Stimulated activated naive CD8-positive, alpha-beta T cell treated with anti-CD3 and anti-CD28 coated beads, Interleukin-15, amount 100 ng/mL, for 72 hours (primary cell): ENCODE results near the gene RBBP8NL.
A peak's percentile ranks its signal among the peaks of the same experiment; 100 is the strongest.
"Not testable (repeated sequence)": the region's sequence is repeated elsewhere in the genome, so short reads cannot be mapped to it uniquely, and the experiment has no call there.

ENCODE experiments used
- ATAC-seq: fragments of 150-1000 bp; cut with Tn5 transposase; 2 replicates; pipeline ENCODE4 v1.10.0; 2021; ENCODE audit warnings: mild to moderate bottlenecking, moderate library complexity
- DNase-seq, 2 donors: peaks; one replicate each; pipeline ENCODE4 v3.0.0; 2021 to 2022
- H3K27ac Mint-ChIP-seq, 2 donors: one replicate each; pipeline ENCODE4 v1.8.0; 2022; ENCODE audit warnings: mild to moderate bottlenecking in 2 of 2, mixed read lengths in 2 of 2, moderate library complexity in 2 of 2
- H3K27me3 Mint-ChIP-seq: one replicate; pipeline ENCODE4 v1.8.0; 2022; ENCODE audit warnings: mixed read lengths
- H3K4me1 Mint-ChIP-seq: one replicate; pipeline ENCODE4 v1.8.0; 2022; ENCODE audit warnings: mild to moderate bottlenecking, mixed read lengths
- H3K4me3 Mint-ChIP-seq, 2 donors: one replicate each; pipeline ENCODE4 v1.8.0; 2022; ENCODE audit warnings: mild to moderate bottlenecking in 2 of 2, mixed read lengths in 2 of 2, moderate library complexity in 1 of 2
- H3K9me3 Mint-ChIP-seq, 2 donors: one replicate each; pipeline ENCODE4 v1.8.0; 2022; ENCODE audit warnings: mixed read lengths in 2 of 2

The RBBP8NL gene

GRCh38 chr20:62376112-62377063 is 51.0 kb downstream of the RBBP8NL start:
- Mint-ChIP-seq H3K9me3 (no peaks in the 10 kb centered on the region), H3K4me3 (no peak overlapping the region), H3K4me1 (peaks cover 5% of the 10 kb centered on the region), H3K27ac (peak overlapping the region in 1 of 2 donors; percentile 4), H3K27me3 (no peaks in the 10 kb centered on the region)
- DNase-seq (no peak), ATAC-seq (no peak)

GRCh38 chr20:62374331-62375152 is 52.8 kb downstream of the RBBP8NL start:
- Mint-ChIP-seq H3K27ac (peak overlapping the region in 1 of 2 donors; percentile 12), H3K4me3 (no peak overlapping the region), H3K9me3 (no peaks in the 10 kb centered on the region), H3K4me1 (peaks cover 6% of the 10 kb centered on the region), H3K27me3 (peaks cover 3% of the 10 kb centered on the region)
- no peak for DNase-seq
- no peak for ATAC-seq

- not testable (repeated sequence) for DNase-seq, H3K9me3 Mint-ChIP-seq, H3K4me3 Mint-ChIP-seq, ATAC-seq
- H3K4me1 Mint-ChIP-seq, result peaks cover 13% of the 10 kb centered on the region
- peaks cover 12% of the 10 kb centered on the region for H3K27me3 Mint-ChIP-seq
- peak overlapping the region in 1 of 2 donors; percentile 12 for H3K27ac Mint-ChIP-seq
Measured at GRCh38 chr20:62373631-62374179, 53.6 kb downstream of the RBBP8NL start.

GRCh38 chr20:62372042-62372993 is 55.0 kb downstream of the RBBP8NL start:
- no peak overlapping the region for H3K4me3 Mint-ChIP-seq

GRCh38 chr20:62371588-62372041 is 55.7 kb downstream of the RBBP8NL start:
- ATAC-seq, result no peak
- no peak for DNase-seq
- Mint-ChIP-seq H3K4me3 (no peak overlapping the region), H3K27me3 (peaks cover 27% of the 10 kb centered on the region), H3K9me3 (no peaks in the 10 kb centered on the region), H3K27ac (no peak overlapping the region), H3K4me1 (peaks cover 26% of the 10 kb centered on the region)

More at GRCh38 chr20:62372042-62372993, 55.0 kb downstream of the RBBP8NL start:
- Mint-ChIP-seq H3K9me3 (no peaks in the 10 kb centered on the region), H3K27me3 (peaks cover 26% of the 10 kb centered on the region), H3K27ac (no peak overlapping the region), H3K4me1 (peaks cover 26% of the 10 kb centered on the region)
- DNase-seq, result no peak
- no peak for ATAC-seq

GRCh38 chr20:62370807-62371587 is 56.3 kb downstream of the RBBP8NL start:
- Mint-ChIP-seq H3K4me3 (no peak overlapping the region), H3K27ac (no peak overlapping the region), H3K4me1 (peaks cover 26% of the 10 kb centered on the region), H3K27me3 (peaks cover 29% of the 10 kb centered on the region), H3K9me3 (no peaks in the 10 kb centered on the region)
- no peak for ATAC-seq
- DNase-seq, result no peak

- peaks cover 36% of the 10 kb centered on the region for H3K27me3 Mint-ChIP-seq
- H3K4me1 Mint-ChIP-seq, result peaks cover 26% of the 10 kb centered on the region
- no peak overlapping the region for H3K4me3 Mint-ChIP-seq
- no peaks in the 10 kb centered on the region for H3K9me3 Mint-ChIP-seq
- peak; percentile 32 to 36 for DNase-seq
- ATAC-seq, result peak; percentile 55
- H3K27ac Mint-ChIP-seq, result no peak overlapping the region
Measured at GRCh38 chr20:62370115-62370806, 57.1 kb downstream of the RBBP8NL start.

- H3K27me3 Mint-ChIP-seq, result peaks cover 41% of the 10 kb centered on the region
- DNase-seq, result no peak
- no peak overlapping the region for H3K4me3 Mint-ChIP-seq
- no peaks in the 10 kb centered on the region for H3K9me3 Mint-ChIP-seq
- ATAC-seq, result no peak
- peaks cover 26% of the 10 kb centered on the region for H3K4me1 Mint-ChIP-seq
- H3K27ac Mint-ChIP-seq, result no peak overlapping the region
Measured at GRCh38 chr20:62369815-62370114, 57.6 kb downstream of the RBBP8NL start.

- ATAC-seq (no peak), DNase-seq (no peak)
- peaks cover 47% of the 10 kb centered on the region for H3K27me3 Mint-ChIP-seq
- no peak overlapping the region for H3K27ac Mint-ChIP-seq
- H3K4me3 Mint-ChIP-seq, result no peak overlapping the region
- peaks cover 26% of the 10 kb centered on the region for H3K4me1 Mint-ChIP-seq
- H3K9me3 Mint-ChIP-seq, result no peaks in the 10 kb centered on the region
Measured at GRCh38 chr20:62368976-62369814, 58.1 kb downstream of the RBBP8NL start.

- Mint-ChIP-seq H3K4me3 (peak overlapping the region; percentile 2 to 81), H3K27me3 (peaks cover 51% of the 10 kb centered on the region), H3K27ac (no peak overlapping the region), H3K9me3 (no peaks in the 10 kb centered on the region), H3K4me1 (peaks cover 26% of the 10 kb centered on the region)
- DNase-seq (no peak), ATAC-seq (no peak)
Measured at GRCh38 chr20:62368392-62368975, 58.9 kb downstream of the RBBP8NL start.

GRCh38 chr20:62367633-62368391 is 59.5 kb downstream of the RBBP8NL start:
- DNase-seq, result peak in 1 of 2 donors; percentile 42
- no peak for ATAC-seq
- peak overlapping the region; percentile 62 to 81 for H3K4me3 Mint-ChIP-seq
- H3K4me1 Mint-ChIP-seq, result peaks cover 26% of the 10 kb centered on the region
- H3K9me3 Mint-ChIP-seq, result no peaks in the 10 kb centered on the region
- H3K27ac Mint-ChIP-seq, result no peak overlapping the region
- peaks cover 53% of the 10 kb centered on the region for H3K27me3 Mint-ChIP-seq

GRCh38 chr20:62367136-62367632 is 60.2 kb downstream of the RBBP8NL start, which contains the start of gene LAMA5:
Gene LAMA5, minus strand, starts transcription at chr20:62367312. Its CDS starts 67 bp downstream, at chr20:62367245.
- Mint-ChIP-seq H3K27me3 (peaks cover 60% of the 10 kb centered on the region), H3K4me3 (peak within 1 kb of the TSS; percentile 62 to 81), H3K9me3 (no peaks in the 10 kb centered on the region), H3K27ac (no peak within 1 kb of the TSS), H3K4me1 (peaks cover 26% of the 10 kb centered on the region)
- no peak for DNase-seq
- ATAC-seq, result peak; percentile 21
